Endothelial cell of umbilical vein (primary cell): Measurements from ENCODE around the gene YTHDF1. TPM values are rescaled to one million over a fixed set of nuclear protein-coding genes. Genes with fewer than 3 reads are reported as not detected.

Source experiments
- BruUV-seq: library from RNA; stranded (reverse); fragments of 400-500 nt; replicated peaks from 2 replicates; lab custom pipeline; 2021; lab: Mats Ljungman, UMichigan
- CTCF ChIA-PET: fragments of 300-600, 350-600 bp; sonication (Branson Sonifier 250); formaldehyde crosslinking; loops from one replicate; lab custom pipeline; 2021; ENCODE audit warnings: antibody characterized with exemption, inconsistent platforms; lab: Charles Lee
- POLR2A ChIA-PET: fragments of 300-600, 350-600 bp; sonication (Branson Sonifier 250); formaldehyde crosslinking; loops from one replicate; lab custom pipeline; 2021; ENCODE audit warnings: antibody characterized with exemption, inconsistent platforms; lab: Charles Lee
- DNase-seq: peaks from one replicate; pipeline ENCODE4 v3.0.0-alpha.2; 2011; ENCODE audit warnings: low read depth, low spot score
- FAIRE-seq: peaks from 2 replicates; lab custom pipeline; 2011; peaks lifted over from hg19 to GRCh38; lab: Jason Lieb, UNC
- H2AFZ ChIP-seq: 2 replicates; pipeline ENCODE4 v1.6.0; 2012; ENCODE audit warnings: low read depth, low read length, control low read depth, inconsistent platforms
- H3K27ac ChIP-seq: 2 replicates; pipeline ENCODE4 v1.5.1; 2011; ENCODE audit warnings: low read depth, mild to moderate bottlenecking, control low read depth, low read length, moderate library complexity; ENCODE audit not compliant: insufficient read depth
- H3K27me3 ChIP-seq, 2 experiments: 2 replicates each; pipeline versions ENCODE4 v1.6.0 to v1.6.1; 2011; ENCODE audit warnings: low read length in 2 of 2, mixed read lengths in 1 of 2; ENCODE audit not compliant: control insufficient read depth in 2 of 2, insufficient read depth in 2 of 2
- H3K36me3 ChIP-seq, 2 experiments: 2 replicates in 1 of 2; 3 replicates in 1 of 2; pipeline ENCODE4 v1.5.1; 2011; ENCODE audit warnings: low read length in 2 of 2, mild to moderate bottlenecking in 1 of 2, moderate library complexity in 1 of 2; ENCODE audit not compliant: control insufficient read depth in 2 of 2, insufficient read depth in 2 of 2; ENCODE audit errors: extremely low read depth in 1 of 2
- H3K4me1 ChIP-seq: 3 replicates; pipeline ENCODE4 v1.5.1; 2011; ENCODE audit warnings: mild to moderate bottlenecking, low read length; ENCODE audit not compliant: control insufficient read depth, insufficient read depth; ENCODE audit errors: extremely low read depth
- H3K4me2 ChIP-seq: 2 replicates; pipeline ENCODE4 v1.6.1; 2011; ENCODE audit warnings: low read length, control low read depth, mixed read lengths; ENCODE audit not compliant: insufficient read depth
- H3K4me3 ChIP-seq, 3 experiments: fragments of 200-600 bp in 1 of 3; sonication (generic), shearing (Covaris generic) in 1 of 3; replicated peaks in 1 of 3; 2 replicates each; pipeline ENCODE4 v1.5.1; 2011 to 2016; ENCODE audit warnings: control low read depth in 3 of 3, low read length in 3 of 3, mild to moderate bottlenecking in 2 of 3, inconsistent platforms in 1 of 3, low read depth in 1 of 3, moderate library complexity in 1 of 3; ENCODE audit not compliant: insufficient read depth in 1 of 3
- H3K79me2 ChIP-seq: 2 replicates; pipeline ENCODE4 v1.6.0; 2012; ENCODE audit warnings: low read length, inconsistent platforms; ENCODE audit not compliant: control insufficient read depth, insufficient read depth
- H3K9ac ChIP-seq: replicated peaks from 2 replicates; pipeline ENCODE3; 2011; ENCODE audit warnings: low read length, control low read depth; ENCODE audit not compliant: insufficient read depth; ENCODE audit errors: extremely low read depth
- H3K9me1 ChIP-seq: replicated peaks from 3 replicates; pipeline ENCODE4 v1.6.0; 2011; ENCODE audit warnings: mild to moderate bottlenecking, low read length; ENCODE audit not compliant: control insufficient read depth, insufficient read depth; ENCODE audit errors: extremely low read depth
- H3K9me3 ChIP-seq: replicated peaks from 2 replicates; pipeline ENCODE4 v1.5.1; 2012; ENCODE audit warnings: low read length, inconsistent platforms; ENCODE audit not compliant: control insufficient read depth, insufficient read depth
- H4K20me1 ChIP-seq: replicated peaks from 2 replicates; pipeline ENCODE3; 2011; ENCODE audit warnings: mild to moderate bottlenecking, low read length; ENCODE audit not compliant: control insufficient read depth, insufficient read depth; ENCODE audit errors: extremely low read depth
- CTCF ChIP-seq, 2 donors: IDR thresholded peaks; 1 replicate in 1 of 2; 2 replicates in 1 of 2; pipeline ENCODE4 v1.5.1; 2011; ENCODE audit warnings: low read length in 2 of 2, mild to moderate bottlenecking in 2 of 2, moderate library complexity in 2 of 2, control low read depth in 1 of 2, inconsistent platforms in 1 of 2, low read depth in 1 of 2; ENCODE audit not compliant: insufficient read depth in 1 of 2; ENCODE audit errors: extremely low read depth in 1 of 2
- JUN ChIP-seq: IDR thresholded peaks from 2 replicates; pipeline ENCODE4 v1.6.1; 2011; ENCODE audit warnings: borderline replicate concordance, low read depth; ENCODE audit not compliant: insufficient read length, insufficient read depth
- MYC ChIP-seq: IDR thresholded peaks from one replicate; pipeline ENCODE4 v1.6.1; 2011; ENCODE audit warnings: mild to moderate bottlenecking, low read depth, low read length
- POLR2A ChIP-seq: IDR thresholded peaks from 2 replicates; pipeline ENCODE4 v1.6.1; 2012; ENCODE audit warnings: low read depth, mild to moderate bottlenecking, control low read depth, low read length
- POLR2AphosphoS5 ChIP-seq: IDR thresholded peaks from 2 replicates; pipeline ENCODE4 v1.6.1; 2012; ENCODE audit warnings: low read depth, mild to moderate bottlenecking, control low read depth, low read length, moderate library complexity; ENCODE audit not compliant: insufficient read depth
- dilution Hi-C: fragments of 300-500 bp; cut with MboI; formaldehyde crosslinking; loops from one replicate; pipeline ENCODE4 v1.15.0; 2019; ENCODE audit warnings: low sequenced_read_pairs; ENCODE audit not compliant: extremely low pct_ligation_motif_present
- intact Hi-C: fragments of 100-400 bp; cut with micrococcal nuclease; formaldehyde crosslinking; loops from one replicate; pipeline ENCODE4 v1.10.0; 2022
- polyA plus RNA-seq, 4 experiments: library from polyadenylated mRNA; depleted of rRNA in 3 of 4; stranded (reverse) in 3 of 4; unstranded in 1 of 4; fragments of >200 nt; gene quantifications; 2 replicates each; pipeline versions ENCODE4 v1.2.1 to v1.2.3, GENCODE V29; 2011 to 2012; ENCODE audit warnings: missing spikeins in 1 of 4
- total RNA-seq: library from RNA; stranded (reverse); gene quantifications from 2 replicates; pipeline ENCODE4 v1.2.3, GENCODE V29; 2021

The YTHDF1 gene
- total and polyA plus RNA-seq, 2 donors (not counting 3 experiments of a cell fraction or from before 2014, with no cell fraction given), result 25.2 to 44.4 TPM

GRCh38 chr20:63247671-63248228 is 31.8 kb upstream of the YTHDF1 start:
- no peaks in the 10 kb centered on the region for H3K79me2 ChIP-seq
- H3K4me2 ChIP-seq, result no peak overlapping the region
- H3K4me3 ChIP-seq, result no peak overlapping the region
- H3K27me3 ChIP-seq, result peaks cover 4 to 7% of the 10 kb centered on the region in 2 experiments
- no TSS peak for BruUV-seq
- no peak for TF ChIP-seq CTCF (IDR thresholded peaks at IDR 0.05; ENCODE audit: extremely low read depth in 1 of 2, insufficient read depth in 1 of 2, low read depth in 1 of 2, low read length in 2 of 2)
- TF ChIP-seq POLR2A, result no peak
- no peak for TF ChIP-seq MYC
- H3K4me1 ChIP-seq, result no peaks in the 10 kb centered on the region
- FAIRE-seq (no peak), DNase-seq (no peak)
- H3K9me1 ChIP-seq, result no peaks in the 10 kb centered on the region
- no peaks in the 10 kb centered on the region for H3K36me3 ChIP-seq
- H3K9ac ChIP-seq, result no peak overlapping the region
- intact Hi-C loops, result no loop called here
- no peak overlapping the region for H2AFZ ChIP-seq
- ChIA-PET CTCF (interaction anchor here (4.2 kb wide), 1 partner anchor 25 kb away, joined by 24 read pairs; no protein-coding TSS in a partner anchor), POLR2A (no interaction called here)
- dilution Hi-C loops, result no loop called here
- no peaks in the 10 kb centered on the region for H4K20me1 ChIP-seq
- H3K9me3 ChIP-seq, result no peaks in the 10 kb centered on the region
- no peak overlapping the region for H3K27ac ChIP-seq

DNA sequence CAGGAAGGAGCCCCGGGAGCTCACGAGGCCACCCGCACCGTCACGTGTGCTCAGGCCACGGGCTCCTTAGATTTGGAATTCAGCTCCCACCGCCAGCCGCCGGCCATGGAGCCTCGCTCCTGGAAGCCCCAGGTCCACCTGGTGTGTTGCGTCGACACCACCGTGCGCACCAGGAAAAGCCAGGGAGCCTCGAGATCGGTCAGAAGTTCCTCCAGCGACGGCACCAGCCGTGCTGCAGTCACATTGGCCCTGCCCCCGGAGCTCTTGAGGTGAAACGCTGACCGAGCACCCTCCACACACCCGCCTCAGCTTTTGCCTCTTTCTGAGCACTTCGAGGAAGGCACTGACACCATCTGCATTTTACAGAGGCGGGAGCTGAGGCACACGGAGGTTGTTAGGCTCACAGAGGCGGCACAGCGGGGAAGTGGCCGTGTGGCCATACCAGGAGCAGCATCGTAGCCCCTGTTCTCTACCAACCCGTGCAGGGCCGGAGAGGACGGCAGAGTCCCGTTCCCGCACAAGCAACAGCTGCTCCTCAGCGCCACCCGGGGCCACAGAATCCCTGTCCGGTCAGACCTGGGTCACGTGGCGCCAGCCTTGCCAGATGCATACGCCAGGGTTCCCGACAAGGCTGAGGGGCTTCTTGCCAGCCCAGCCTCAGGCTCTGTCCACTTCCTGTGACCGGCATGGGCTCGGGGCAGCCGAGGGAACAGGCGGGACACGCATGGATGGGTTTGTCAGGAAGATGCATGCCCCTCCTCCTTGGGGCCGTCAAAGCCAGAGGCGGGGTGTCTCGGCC is 30.8 kb upstream of the YTHDF1 start:
- H3K4me1 ChIP-seq, result no peaks in the 10 kb centered on the region
- FAIRE-seq (no peak), DNase-seq (no peak)
- no peak overlapping the region for H3K27ac ChIP-seq
- H3K9me1 ChIP-seq, result no peaks in the 10 kb centered on the region
- no peak overlapping the region for H3K9ac ChIP-seq
- H4K20me1 ChIP-seq, result no peaks in the 10 kb centered on the region
- no peak overlapping the region for H3K4me2 ChIP-seq
- no peaks in the 10 kb centered on the region for H3K9me3 ChIP-seq
- ChIA-PET CTCF (interaction anchor here (0.7 to 4.2 kb wide), 6 partner anchors 11 to 27 kb away, joined by 3 to 24 read pairs (median 4); partner anchors contain the start of genes ARFGAP1 and BIRC7), POLR2A (no interaction called here)
- no peaks in the 10 kb centered on the region for H3K36me3 ChIP-seq
- no peak overlapping the region for H3K4me3 ChIP-seq
- TF ChIP-seq MYC (no peak), JUN (no peak), POLR2AphosphoS5 (no peak)
- H3K79me2 ChIP-seq, result no peaks in the 10 kb centered on the region
- dilution Hi-C loops, result no loop called here
- H3K27me3 ChIP-seq, result no peaks in the 10 kb centered on the region
- intact Hi-C loops, result no loop called here
- no peak overlapping the region for H2AFZ ChIP-seq
- BruUV-seq, result no TSS peak
